ENCODE data around the gene ITPKC. TPM values are rescaled to one million over a fixed set of nuclear protein-coding genes. Genes with fewer than 3 reads are reported as not detected.
"Not testable (repeated sequence)": the region's sequence is repeated elsewhere in the genome, so short reads cannot be mapped to it uniquely, and the experiment has no call there.

The ITPKC gene
- polyA plus RNA-seq, 1 of the 3 experiments (the other 2 are of a cell fraction) = 6.3 TPM

GRCh38 chr19:40768869-40769268 is 52.0 kb downstream of the ITPKC start (continued):
- TF ChIP-seq REST (IDR thresholded peaks at IDR 0.05; ENCODE audit: low read depth, low read length) = no peak

GRCh38 chr19:40771101-40771862 is 54.4 kb downstream of the ITPKC start:
- POLR2A ChIA-PET = not testable (repeated sequence)
- CTCF ChIA-PET = interaction anchor here (1.0 kb wide), 1 partner anchor 36 kb away, joined by 3 read pairs; no protein-coding TSS in a partner anchor

GRCh38 chr19:40774916-40775631 is 58.2 kb downstream of the ITPKC start, which contains the start of gene MIA:
Gene MIA, plus strand, starts transcription at chr19:40775521. Its CDS starts 22 bp downstream, at chr19:40775543.
- ChIA-PET POLR2A (no interaction called here), CTCF (interaction anchor here (1.0 to 1.6 kb wide), 2 partner anchors 32 to 44 kb away, joined by 3 to 5 read pairs; no protein-coding TSS in a partner anchor)
- Histone ChIP-seq H3K27ac (ENCODE audit: low read depth in 2 of 2, low read length in 1 of 2) (no peak within 1 kb of the TSS), H2AFZ (ENCODE audit: low read depth) (no peak within 1 kb of the TSS), H3K9ac (no peak within 1 kb of the TSS), H3K4me2 (no peak within 1 kb of the TSS), H3K79me2 (ENCODE audit: insufficient read depth) (peaks cover 10% of the 10 kb centered on the region; the same call in 1 of the 2 replicates), H3K9me2 (no peaks in the 10 kb centered on the region), H3K4me1 (ENCODE audit: control insufficient read depth in 1 of 2, insufficient read depth in 2 of 2, low read depth in 1 of 2, low read length in 1 of 2) (peaks cover 6 to 9% of the 10 kb centered on the region in 2 experiments; a peak in 2 of 4 replicates), H3K4me3 (ENCODE audit: low read depth in 2 of 2, low read length in 1 of 2) (no peak within 1 kb of the TSS), H4K20me1 (ENCODE audit: insufficient read depth) (no peaks in the 10 kb centered on the region), H3F3A (replicated peaks; ENCODE audit: insufficient read depth) (peaks cover 13% of the 10 kb centered on the region), H3K9me3 (no peaks in the 10 kb centered on the region), H3K27me3 (ENCODE audit: insufficient read depth) (no peaks in the 10 kb centered on the region), H3K36me3 (replicated peaks in 1 of 2; ENCODE audit: control insufficient read depth in 1 of 2, insufficient read depth in 2 of 2, low read length in 1 of 2) (no peaks in the 10 kb centered on the region)
- TF ChIP-seq TCF12 (IDR thresholded peaks at IDR 0.05) (no peak), CTCF (IDR thresholded peaks at IDR 0.05) (no peak), RCOR1 (IDR thresholded peaks at IDR 0.05; ENCODE audit: low read length) (no peak), IRF3 (IDR thresholded peaks at IDR 0.05; ENCODE audit: low read depth, low read length) (no peak), POLR2AphosphoS5 (IDR thresholded peaks at IDR 0.05; ENCODE audit: low read depth, low read length) (no peak), FOXM1 (IDR thresholded peaks at IDR 0.05; ENCODE audit: low read depth) (no peak), GABPA (IDR thresholded peaks at IDR 0.05; ENCODE audit: low read depth) (no peak), NRF1 (IDR thresholded peaks at IDR 0.05; ENCODE audit: low read depth, low read length) (no peak), SIN3A (IDR thresholded peaks at IDR 0.05; ENCODE audit: borderline replicate concordance, low read depth, low read length) (no peak), MXI1 (IDR thresholded peaks at IDR 0.05; ENCODE audit: low read depth, low read length) (no peak), USF2 (IDR thresholded peaks at IDR 0.05; ENCODE audit: borderline replicate concordance, low read depth, low read length) (no peak)
- WGBS (ENCODE audit: low lambda C conversion rate) = 88% methylated on average over 9 of the region's 9 CpGs
- no peak for DNase-seq

More at GRCh38 chr19:40771101-40771862, 54.4 kb downstream of the ITPKC start:
- H3K4me3 ChIP-seq (ENCODE audit: low read depth in 2 of 2, low read length in 1 of 2); H3K9me2 ChIP-seq; DNase-seq; H4K20me1 ChIP-seq (ENCODE audit: insufficient read depth); H3K27me3 ChIP-seq (ENCODE audit: insufficient read depth); H3K9ac ChIP-seq; H3F3A ChIP-seq (replicated peaks; ENCODE audit: insufficient read depth); H3K36me3 ChIP-seq (replicated peaks in 1 of 2; ENCODE audit: control insufficient read depth in 1 of 2, insufficient read depth in 2 of 2, low read length in 1 of 2); H3K9me3 ChIP-seq; H3K4me1 ChIP-seq (ENCODE audit: control insufficient read depth in 1 of 2, insufficient read depth in 2 of 2, low read depth in 1 of 2, low read length in 1 of 2); H3K27ac ChIP-seq (ENCODE audit: low read depth in 2 of 2, low read length in 1 of 2); H3K4me2 ChIP-seq; H3K79me2 ChIP-seq (ENCODE audit: insufficient read depth); H2AFZ ChIP-seq (ENCODE audit: low read depth): not testable (repeated sequence)
- WGBS (ENCODE audit: low lambda C conversion rate) = 89% methylated on average over 10 of the region's 10 CpGs

Measured in SK-N-SH (cell line).